Caco-2 (cell line): Measurements from ENCODE around the gene PCDHB6. TPM values are rescaled to one million over a fixed set of nuclear protein-coding genes. Genes with fewer than 3 reads are reported as not detected.
"Not testable (repeated sequence)": the region's sequence is repeated elsewhere in the genome, so short reads cannot be mapped to it uniquely, and the experiment has no call there.

Source experiments
- BruUV-seq: library from RNA; stranded (reverse); fragments of 400-500 nt; replicated peaks from 2 replicates; lab custom pipeline; 2021; lab: Mats Ljungman, UMichigan
- CTCF ChIA-PET: fragments of 300-600 bp; sonication (Branson Sonifier 250); formaldehyde crosslinking; loops from one replicate; lab custom pipeline; 2022; ENCODE audit warnings: antibody characterized with exemption; lab: Charles Lee
- POLR2A ChIA-PET: fragments of 300-600 bp; sonication (Branson Sonifier 250); formaldehyde crosslinking; loops from one replicate; lab custom pipeline; 2022; ENCODE audit warnings: antibody characterized with exemption; lab: Charles Lee
- DNase-seq, 2 experiments: peaks; one replicate each; pipeline versions ENCODE4 v3.0.0 to v3.0.0-alpha.2; 2020 to 2022
- H3K27me3 ChIP-seq: replicated peaks from 2 replicates; pipeline ENCODE4 v1.6.0; 2011; ENCODE audit warnings: low read length; ENCODE audit not compliant: control insufficient read depth, insufficient read depth
- H3K36me3 ChIP-seq: 2 replicates; pipeline ENCODE4 v1.5.1; 2011; ENCODE audit warnings: low read length; ENCODE audit not compliant: control insufficient read depth, insufficient read depth
- H3K4me1 ChIP-seq: fragments of 250-450 bp; sonication (Bioruptor Pico); 2 replicates; pipeline ENCODE4 v1.5.1; 2020; ENCODE audit warnings: mild to moderate bottlenecking
- H3K4me3 ChIP-seq: 2 replicates; pipeline ENCODE4 v1.5.1; 2011; ENCODE audit warnings: low read depth, mild to moderate bottlenecking, control low read depth, low read length
- H3K9me3 ChIP-seq: fragments of 250-450 bp; sonication (Bioruptor Pico); 2 replicates; pipeline ENCODE4 v1.5.1; 2020; ENCODE audit warnings: mild to moderate bottlenecking, moderate library complexity
- H3K27ac Mint-ChIP-seq: one replicate; pipeline ENCODE4 v1.8.0; 2022; ENCODE audit warnings: mixed read lengths; ENCODE audit not compliant: unreplicated experiment
- H3K27me3 Mint-ChIP-seq: one replicate; pipeline ENCODE4 v1.8.0; 2022; ENCODE audit warnings: mixed read lengths; ENCODE audit not compliant: insufficient read depth, unreplicated experiment
- H3K36me3 Mint-ChIP-seq: one replicate; pipeline ENCODE4 v1.8.0; 2022; ENCODE audit warnings: mild to moderate bottlenecking, mixed read lengths; ENCODE audit not compliant: insufficient read depth, unreplicated experiment
- H3K4me1 Mint-ChIP-seq: one replicate; pipeline ENCODE4 v1.8.0; 2022; ENCODE audit warnings: low read depth, mixed read lengths; ENCODE audit not compliant: unreplicated experiment
- H3K4me3 Mint-ChIP-seq: one replicate; pipeline ENCODE4 v1.8.0; 2022; ENCODE audit warnings: mild to moderate bottlenecking, moderate library complexity, mixed read lengths; ENCODE audit not compliant: unreplicated experiment
- H3K9me3 Mint-ChIP-seq: one replicate; pipeline ENCODE4 v1.8.0; 2022; ENCODE audit warnings: mixed read lengths; ENCODE audit not compliant: unreplicated experiment
- CTCF ChIP-seq, 2 experiments: fragments of 200-600 bp in 1 of 2; IDR thresholded peaks; 1 replicate in 1 of 2; 2 replicates in 1 of 2; pipeline versions ENCODE4 v1.5.1 to v1.8.0; 2011 to 2022; ENCODE audit warnings: antibody characterized with exemption in 1 of 2, control low read depth in 1 of 2, inconsistent platforms in 1 of 2, low read depth in 1 of 2, low read length in 1 of 2, mild to moderate bottlenecking in 1 of 2, moderate library complexity in 1 of 2; ENCODE audit not compliant: insufficient read depth in 1 of 2, severe bottlenecking in 1 of 2, unreplicated experiment in 1 of 2
- intact Hi-C: fragments of 100-400 bp; cut with micrococcal nuclease; formaldehyde crosslinking; loops from one replicate; pipeline ENCODE4 v1.10.0; 2022; ENCODE audit not compliant: unreplicated experiment
- total RNA-seq: library from RNA; stranded (reverse); gene quantifications from 2 replicates; pipeline ENCODE4 v1.2.3, GENCODE V29; 2022

PCDHB6 gene
- total RNA-seq, 1 experiment from 2014 or later, result not detected

- no peak overlapping the region for H3K27ac Mint-ChIP-seq
- no peaks in the 10 kb centered on the region for H3K4me1 ChIP-seq
- H3K4me1 Mint-ChIP-seq, result no peaks in the 10 kb centered on the region
- no peak overlapping the region for H3K4me3 Mint-ChIP-seq
- H3K27me3 Mint-ChIP-seq, result no peaks in the 10 kb centered on the region
- peak in 1 of 2 experiments; percentile 14 for TF ChIP-seq CTCF (IDR thresholded peaks at IDR 0.05; ENCODE audit: insufficient read depth in 1 of 2, low read depth in 1 of 2, low read length in 1 of 2, severe bottlenecking in 1 of 2, unreplicated experiment in 1 of 2)
- H3K27me3 ChIP-seq, result no peaks in the 10 kb centered on the region
- H3K9me3 ChIP-seq, result 0 out of 2 replicates have a peak, but pooled peaks cover 4% of the 10 kb centered on the region
- no peaks in the 10 kb centered on the region for H3K36me3 ChIP-seq
- BruUV-seq, result no TSS peak
- no peak for DNase-seq
- H3K9me3 Mint-ChIP-seq, result peaks cover 32% of the 10 kb centered on the region
- no peak overlapping the region for H3K4me3 ChIP-seq
- ChIA-PET CTCF (interaction anchor here (0.8 kb wide), 1 partner anchor 164 kb away, joined by 3 read pairs; the partner anchor contains the start of gene TAF7), POLR2A (no interaction called here)
- no peaks in the 10 kb centered on the region for H3K36me3 Mint-ChIP-seq
- intact Hi-C loops, result no loop called here
These were observed 5.9 kb downstream of the PCDHB6 start for GRCh38 chr5:141155540-141156374.

GRCh38 chr5:141157356-141157755 lies 7.5 kb downstream of the PCDHB6 start:
- H3K4me3 ChIP-seq, H3K4me1 ChIP-seq, H3K9me3 ChIP-seq, DNase-seq, BruUV-seq, H3K36me3 Mint-ChIP-seq, H3K27ac Mint-ChIP-seq, POLR2A ChIA-PET, H3K4me3 Mint-ChIP-seq, H3K27me3 ChIP-seq, intact Hi-C loops, H3K36me3 ChIP-seq, H3K27me3 Mint-ChIP-seq, CTCF ChIA-PET, H3K4me1 Mint-ChIP-seq: not testable (repeated sequence)
- H3K9me3 Mint-ChIP-seq, result peaks cover 25% of the 10 kb centered on the region

- POLR2A ChIA-PET, H3K36me3 Mint-ChIP-seq, H3K4me3 Mint-ChIP-seq, intact Hi-C loops, DNase-seq, H3K9me3 ChIP-seq, H3K4me3 ChIP-seq, H3K27me3 Mint-ChIP-seq, BruUV-seq, H3K4me1 Mint-ChIP-seq, H3K4me1 ChIP-seq, H3K36me3 ChIP-seq, CTCF ChIA-PET, H3K27ac Mint-ChIP-seq, H3K27me3 ChIP-seq: not testable (repeated sequence)
- peaks cover 20% of the 10 kb centered on the region for H3K9me3 Mint-ChIP-seq
These were observed 8.0 kb downstream of the PCDHB6 start for GRCh38 chr5:141157901-141158300.
